Measurements from ENCODE around the gene RAB11A. TPM values are rescaled to one million over a fixed set of nuclear protein-coding genes. Genes with fewer than 3 reads are reported as not detected.

RAB11A gene
- total RNA-seq, 1 donor: 218 TPM

DNA sequence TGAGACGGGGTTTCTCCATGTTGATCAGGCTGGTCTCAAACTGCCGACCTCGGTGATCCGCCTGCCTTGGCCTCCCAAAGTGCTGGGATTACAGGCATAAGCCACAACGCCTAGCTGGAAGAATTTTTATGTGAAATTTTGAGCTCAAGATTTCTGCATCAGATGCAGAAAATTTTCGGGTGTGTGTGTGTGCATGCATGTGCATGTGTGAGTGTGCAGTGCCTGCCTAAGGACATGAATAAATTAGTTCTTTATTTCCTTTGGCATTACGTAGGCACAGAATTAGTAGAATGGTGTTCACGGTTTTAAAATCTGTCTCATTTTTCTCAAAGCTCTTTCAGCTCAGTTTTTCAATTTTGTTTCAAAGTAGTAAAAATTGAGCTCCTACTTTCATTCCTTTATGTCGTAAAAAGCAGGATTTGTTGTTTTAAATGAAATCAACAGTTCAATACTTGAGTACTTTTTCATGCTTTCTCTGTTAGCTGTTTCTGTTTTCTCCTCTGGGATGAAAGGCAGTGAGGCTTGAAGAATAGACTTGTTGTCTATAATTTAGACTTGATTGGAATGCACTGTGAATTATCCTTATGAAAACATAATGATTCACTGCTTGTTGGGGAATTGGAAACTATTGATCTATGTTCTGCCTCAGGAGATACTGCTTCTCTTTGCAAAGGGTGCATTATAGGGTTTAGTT is 23.3 kb upstream of the RAB11A start:
- no peak overlapping the region for H3K4me3 ChIP-seq (ENCODE audit: low read depth, low read length)
- TF ChIP-seq, protein P1, sequence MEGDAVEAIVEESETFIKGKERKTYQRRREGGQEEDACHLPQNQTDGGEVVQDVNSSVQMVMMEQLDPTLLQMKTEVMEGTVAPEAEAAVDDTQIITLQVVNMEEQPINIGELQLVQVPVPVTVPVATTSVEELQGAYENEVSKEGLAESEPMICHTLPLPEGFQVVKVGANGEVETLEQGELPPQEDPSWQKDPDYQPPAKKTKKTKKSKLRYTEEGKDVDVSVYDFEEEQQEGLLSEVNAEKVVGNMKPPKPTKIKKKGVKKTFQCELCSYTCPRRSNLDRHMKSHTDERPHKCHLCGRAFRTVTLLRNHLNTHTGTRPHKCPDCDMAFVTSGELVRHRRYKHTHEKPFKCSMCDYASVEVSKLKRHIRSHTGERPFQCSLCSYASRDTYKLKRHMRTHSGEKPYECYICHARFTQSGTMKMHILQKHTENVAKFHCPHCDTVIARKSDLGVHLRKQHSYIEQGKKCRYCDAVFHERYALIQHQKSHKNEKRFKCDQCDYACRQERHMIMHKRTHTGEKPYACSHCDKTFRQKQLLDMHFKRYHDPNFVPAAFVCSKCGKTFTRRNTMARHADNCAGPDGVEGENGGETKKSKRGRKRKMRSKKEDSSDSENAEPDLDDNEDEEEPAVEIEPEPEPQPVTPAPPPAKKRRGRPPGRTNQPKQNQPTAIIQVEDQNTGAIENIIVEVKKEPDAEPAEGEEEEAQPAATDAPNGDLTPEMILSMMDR (IDR thresholded peaks at IDR 0.05; ENCODE audit: insufficient read depth, low read length): no peak
- DNase-seq (ENCODE audit: low read depth): no peak

- TF ChIP-seq, protein P1 (IDR thresholded peaks at IDR 0.05; ENCODE audit: insufficient read depth, low read length): no peak
- H3K4me3 ChIP-seq (ENCODE audit: low read depth, low read length): no peak overlapping the region
- no peak for DNase-seq (ENCODE audit: low read depth)
Measured at GRCh38 chr15:65847989-65848388, 21.3 kb upstream of the RAB11A start.

- no peak for DNase-seq (ENCODE audit: low read depth)
- H3K4me3 ChIP-seq (ENCODE audit: low read depth, low read length): no peak overlapping the region
- TF ChIP-seq, protein P1 (IDR thresholded peaks at IDR 0.05; ENCODE audit: insufficient read depth, low read length): no peak
Measured at GRCh38 chr15:65851981-65852380, 17.3 kb upstream of the RAB11A start.

DNA sequence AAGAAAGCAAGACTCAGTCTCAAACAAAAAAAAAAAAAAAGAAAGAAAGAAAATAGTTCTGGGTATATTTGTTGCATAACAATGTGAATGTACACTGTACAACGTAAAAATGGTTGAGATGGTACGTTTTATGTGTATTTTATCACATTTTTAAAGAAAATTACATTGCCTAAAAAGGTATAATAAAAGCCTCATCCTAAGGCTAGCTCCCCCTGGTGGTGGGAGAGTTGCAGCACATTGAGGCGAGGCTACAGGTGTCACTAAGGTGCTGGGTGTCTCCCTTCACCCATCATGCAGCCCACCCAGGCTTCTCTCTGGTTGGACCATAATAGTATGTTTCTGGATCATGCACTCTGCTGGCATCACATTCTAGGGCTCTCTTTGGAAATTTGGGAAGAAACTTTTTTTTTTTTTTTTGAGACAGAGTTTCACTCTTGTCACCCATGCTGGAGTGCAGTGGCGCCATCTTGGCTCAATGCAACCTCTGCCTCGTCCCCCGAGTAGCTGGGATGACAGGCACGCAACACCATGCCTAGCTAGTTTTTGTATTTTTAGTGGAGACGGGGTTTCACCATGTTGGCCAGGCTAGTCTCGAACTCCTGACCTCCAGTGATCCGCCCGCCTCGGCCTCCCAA is 12.4 kb upstream of the RAB11A start:
- DNase-seq (ENCODE audit: low read depth): peak; percentile 65
- H3K4me3 ChIP-seq (ENCODE audit: low read depth, low read length): no peak overlapping the region
- TF ChIP-seq, protein P1 (IDR thresholded peaks at IDR 0.05; ENCODE audit: insufficient read depth, low read length): peak; percentile 86

GRCh38 chr15:65857718-65858402 is 11.4 kb upstream of the RAB11A start:
- H3K4me3 ChIP-seq (ENCODE audit: low read depth, low read length): no peak overlapping the region
- TF ChIP-seq, protein P1 (IDR thresholded peaks at IDR 0.05; ENCODE audit: insufficient read depth, low read length): no peak
- DNase-seq (ENCODE audit: low read depth): no peak

- H3K4me3 ChIP-seq (ENCODE audit: low read depth, low read length): no peak overlapping the region
- peak; percentile 62 for DNase-seq (ENCODE audit: low read depth)
- TF ChIP-seq, protein P1 (IDR thresholded peaks at IDR 0.05; ENCODE audit: insufficient read depth, low read length): peak; percentile 59
Measured at GRCh38 chr15:65862682-65863081, 6.6 kb upstream of the RAB11A start.

Measured in fibroblast of the aortic adventitia (primary cell).